CD4-positive, alpha-beta T cell treated with Interleukin-10 for 1 hour (primary cell): ENCODE data around the gene PRSS50.

Experiments used
- DNase-seq: peaks from one replicate; pipeline ENCODE4 v3.0.0-alpha.2; 2020

PRSS50 gene

DNA sequence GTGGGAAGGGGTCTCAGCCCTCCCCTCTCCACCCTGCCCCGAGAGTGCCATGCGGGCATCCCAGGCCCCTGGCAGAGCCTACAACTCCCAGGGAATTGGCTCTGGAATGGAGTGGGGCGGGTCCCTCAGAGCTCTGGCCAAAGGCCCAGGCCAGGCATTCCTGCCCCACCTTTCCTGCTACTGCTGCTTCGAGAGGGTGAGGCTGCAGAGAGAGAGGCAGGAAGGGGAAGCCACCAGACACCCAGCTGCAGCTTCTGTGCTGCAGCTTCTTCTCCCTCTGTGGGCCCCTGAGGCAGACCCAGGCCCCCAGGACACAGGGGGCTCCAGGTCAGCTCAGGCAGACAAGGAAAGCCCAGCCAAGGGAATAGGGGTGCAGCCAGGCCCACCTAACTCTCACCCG lies 26.9 kb downstream of the PRSS50 start:
- DNase-seq: no peak

DNA sequence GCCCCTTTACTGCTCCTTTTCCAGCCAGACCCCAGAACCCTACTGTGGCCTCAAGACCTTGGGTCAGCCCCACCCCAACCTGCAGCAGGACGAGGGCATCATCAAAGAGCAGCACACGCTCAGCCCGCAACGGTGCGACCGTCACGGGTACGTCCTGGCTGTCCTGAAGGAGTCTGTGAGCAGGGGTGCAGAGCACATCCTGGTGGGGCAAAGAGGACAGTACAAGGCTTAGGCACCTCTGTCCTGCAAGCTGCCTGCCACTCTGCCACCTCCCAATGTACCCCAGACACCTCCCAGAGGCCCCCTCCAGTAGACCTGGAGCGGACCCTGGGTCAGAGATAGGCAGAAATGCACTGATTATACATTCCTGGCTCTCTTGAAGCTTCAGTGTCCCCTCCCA lies 32.2 kb downstream of the PRSS50 start:
- no peak for DNase-seq

DNA sequence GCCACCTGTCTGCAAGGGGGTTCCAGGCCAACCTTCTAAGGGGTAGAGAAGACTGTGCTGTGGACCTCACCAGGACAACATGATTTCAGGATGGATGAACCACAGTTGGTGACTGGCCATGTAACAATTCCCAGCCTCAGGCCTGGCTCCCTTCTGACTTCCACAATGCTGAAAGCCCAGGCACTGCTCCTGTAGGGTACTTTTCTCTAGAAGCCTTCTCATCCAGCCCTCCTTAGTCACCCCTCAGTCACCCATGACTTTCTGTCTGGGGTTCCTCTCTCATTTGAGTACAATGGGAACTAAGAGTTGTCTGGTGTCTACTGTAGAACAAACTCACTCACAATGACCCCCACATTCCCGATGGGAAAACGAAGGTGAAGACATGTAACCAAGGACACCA lies 32.8 kb downstream of the PRSS50 start:
- no peak for DNase-seq

DNA sequence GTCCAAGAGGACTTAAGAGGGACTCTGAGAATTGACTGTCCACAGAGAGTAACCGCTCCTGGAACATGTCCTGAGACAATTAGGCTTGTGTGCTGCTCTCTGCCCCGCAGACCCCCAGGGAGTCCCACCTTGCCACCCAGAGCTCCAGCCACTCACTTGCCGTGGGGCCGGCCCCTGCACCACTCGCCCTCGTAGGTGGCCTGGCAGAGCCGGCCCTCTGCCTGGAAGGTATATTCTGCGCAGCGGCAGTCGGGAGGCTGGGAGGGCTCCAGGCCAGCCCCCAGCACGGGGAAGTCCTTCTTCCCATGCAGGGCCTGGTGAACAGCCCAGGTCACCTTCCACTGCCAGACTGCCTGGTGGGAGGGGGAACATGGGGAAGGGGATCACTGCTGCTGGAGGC lies 34.7 kb downstream of the PRSS50 start:
- no peak for DNase-seq

DNA sequence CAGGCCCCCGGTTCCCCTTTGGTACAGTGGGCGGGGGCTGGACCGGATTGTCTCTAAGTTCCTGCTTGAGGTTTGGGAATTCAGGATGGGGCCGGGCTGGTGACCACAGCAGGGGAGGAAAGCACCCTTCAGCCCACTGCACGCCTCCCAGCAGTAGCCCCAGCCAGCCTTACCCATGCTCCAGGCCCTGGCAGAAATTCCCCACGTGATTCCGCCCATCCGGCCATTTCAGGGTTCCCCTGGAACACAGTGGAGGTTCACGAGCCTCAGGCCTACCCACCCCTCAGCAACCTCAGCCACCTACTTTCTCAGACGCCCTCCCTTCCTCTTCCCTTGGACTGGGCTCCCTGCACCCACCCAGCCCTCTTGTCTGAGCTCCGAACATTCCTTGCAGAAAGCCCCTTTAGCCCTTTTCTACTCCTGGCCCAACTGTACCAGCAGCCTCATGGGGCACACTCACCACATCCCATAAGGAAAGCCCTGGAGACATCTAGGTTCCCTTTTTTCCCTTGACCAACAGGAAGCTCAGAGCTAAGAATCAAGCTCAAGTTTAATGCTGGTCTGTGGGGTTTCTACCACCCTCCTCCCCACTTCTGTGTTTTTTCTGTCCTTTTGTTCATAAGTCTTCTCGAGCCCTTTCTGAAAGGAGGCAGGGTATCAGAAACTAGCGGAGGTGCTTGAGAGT lies 35.7 kb downstream of the PRSS50 start:
- DNase-seq: no peak

DNA sequence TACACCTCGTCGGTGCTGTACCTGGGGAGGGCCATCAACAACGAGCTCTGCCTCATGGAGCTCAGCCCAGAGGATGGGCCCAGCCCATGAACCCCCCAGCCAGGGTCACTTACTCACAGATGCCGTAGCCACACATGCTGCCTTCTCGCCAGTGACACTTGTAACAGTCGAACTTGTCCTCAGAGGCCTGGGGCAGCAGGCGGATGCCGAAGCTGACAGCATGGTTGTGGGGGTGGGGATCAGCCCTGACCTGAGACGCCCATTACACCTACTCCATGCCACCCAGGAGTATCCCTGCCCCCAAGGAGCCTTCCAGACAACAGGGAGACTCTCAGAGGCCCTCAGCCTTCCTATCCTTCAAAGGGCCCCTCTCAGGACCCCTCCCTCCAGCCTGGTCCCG lies 36.3 kb downstream of the PRSS50 start:
- no peak for DNase-seq

DNA sequence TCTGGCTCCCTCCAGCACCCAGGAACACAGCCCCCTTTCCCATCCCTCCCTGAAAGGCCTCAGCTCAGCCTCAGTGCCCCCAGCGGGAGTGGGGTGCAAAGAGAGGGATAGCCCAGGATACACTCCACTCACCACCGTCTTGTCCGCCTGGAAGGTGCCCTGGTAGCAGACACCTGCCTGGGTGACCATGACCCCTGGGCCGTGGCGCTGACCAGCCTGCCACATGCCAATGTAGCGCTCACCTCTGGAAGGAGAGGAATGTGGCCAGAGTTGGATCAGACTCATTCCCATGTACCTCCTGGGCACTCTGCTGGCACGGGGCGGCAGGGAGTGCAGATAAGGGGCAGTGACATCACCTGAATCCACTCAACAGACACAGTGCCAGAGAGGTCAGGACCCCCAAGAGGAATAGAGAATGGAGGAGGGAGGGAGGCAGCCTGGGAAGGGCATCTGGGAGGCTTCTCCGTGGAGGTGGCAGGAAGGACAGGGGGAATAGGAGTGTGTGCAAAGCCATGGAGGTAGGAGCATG lies 37.3 kb downstream of the PRSS50 start:
- DNase-seq: no peak

DNA sequence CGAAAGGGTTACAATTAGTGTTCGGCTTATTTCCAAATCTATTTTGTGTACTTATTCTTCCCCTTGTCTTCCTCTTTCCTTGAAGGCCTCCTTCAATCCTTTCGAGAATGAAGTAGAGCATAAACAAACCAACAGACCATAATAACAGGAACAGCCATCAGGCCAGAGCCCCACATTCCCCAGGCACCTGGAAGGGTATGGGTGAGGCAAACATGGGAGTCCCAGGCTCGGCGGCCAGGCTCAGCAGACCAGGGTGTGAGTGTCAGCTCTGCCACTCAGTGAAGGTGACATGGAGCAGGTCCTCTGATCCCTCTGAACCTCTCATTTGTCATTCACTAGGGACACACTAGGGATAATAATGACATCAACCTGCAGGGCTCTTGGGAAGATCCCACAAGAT lies 38.0 kb downstream of the PRSS50 start:
- no peak for DNase-seq

DNA sequence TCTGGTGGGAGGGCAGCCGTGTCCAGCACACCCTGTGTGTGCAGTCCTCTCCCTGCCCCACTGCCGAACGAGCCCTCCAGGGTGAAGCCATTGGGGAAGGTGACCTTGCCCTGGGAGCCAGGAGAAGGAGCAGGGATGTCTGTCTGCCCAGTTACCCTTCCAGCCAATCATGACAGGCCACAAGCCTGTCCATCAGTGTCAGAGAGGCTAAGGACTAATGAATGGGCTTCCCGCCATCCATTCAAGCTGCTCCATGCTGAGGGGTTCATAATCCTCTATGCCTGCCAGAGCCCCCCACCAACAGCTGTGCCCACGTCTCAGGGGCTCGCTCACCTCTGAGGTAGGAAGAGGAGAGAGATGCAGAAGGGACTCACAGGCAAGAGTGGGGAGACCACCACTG lies 39.4 kb downstream of the PRSS50 start:
- DNase-seq: no peak

DNA sequence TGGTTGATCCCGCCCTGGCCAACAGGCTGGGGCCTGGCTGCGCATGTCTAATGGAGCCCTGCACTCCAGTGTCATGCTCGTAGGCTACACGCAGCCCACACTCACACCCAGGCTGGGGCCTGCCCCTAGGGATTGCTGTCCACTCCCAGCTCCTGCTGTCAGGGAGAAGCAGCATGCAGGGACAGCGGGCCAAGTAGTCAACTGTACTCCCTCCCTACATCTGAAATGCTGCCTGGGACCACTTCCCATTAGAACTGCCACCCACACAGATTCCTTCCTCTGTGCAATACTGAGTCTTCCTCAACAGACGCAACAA lies 40.3 kb downstream of the PRSS50 start:
- no peak for DNase-seq

DNA sequence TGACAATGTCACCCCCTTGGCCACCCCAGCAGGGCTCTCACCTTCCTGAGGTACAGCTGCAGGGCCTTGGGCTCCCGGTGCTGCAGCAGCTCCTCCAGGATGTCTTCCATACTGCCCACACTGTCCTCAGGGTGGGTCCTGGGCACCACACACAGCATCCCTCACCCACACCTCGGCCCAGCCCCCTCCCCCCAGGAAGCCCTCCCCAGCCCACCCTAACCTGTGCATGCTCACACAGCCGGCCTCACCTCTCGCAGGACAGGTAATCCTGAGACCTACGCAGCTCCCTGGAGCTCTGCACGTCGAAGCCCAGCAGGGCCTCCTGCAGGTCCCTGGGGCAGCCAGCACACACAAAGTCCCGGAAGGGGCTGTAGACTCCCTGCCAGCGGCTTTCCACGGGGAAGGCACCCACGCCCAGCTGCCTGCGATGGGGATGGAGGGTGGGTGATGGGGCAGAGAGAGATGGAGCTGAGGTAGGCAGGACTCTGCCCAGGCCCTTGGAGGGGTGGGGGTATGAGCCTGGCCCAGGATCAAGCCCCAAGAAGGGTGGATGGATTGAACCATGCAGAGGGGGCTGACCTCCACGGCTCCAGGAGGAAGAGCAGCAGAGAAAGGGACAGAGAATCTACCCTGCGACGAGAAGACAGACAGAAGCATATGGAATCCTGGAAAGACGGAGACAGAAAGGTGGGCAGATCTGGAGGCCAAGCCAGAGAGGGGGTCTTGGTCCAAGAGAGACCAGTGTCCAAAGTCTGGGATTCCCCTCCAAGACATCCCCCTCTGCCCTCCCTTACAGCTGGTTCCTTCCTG lies 40.9 kb downstream of the PRSS50 start:
- no peak for DNase-seq

DNA sequence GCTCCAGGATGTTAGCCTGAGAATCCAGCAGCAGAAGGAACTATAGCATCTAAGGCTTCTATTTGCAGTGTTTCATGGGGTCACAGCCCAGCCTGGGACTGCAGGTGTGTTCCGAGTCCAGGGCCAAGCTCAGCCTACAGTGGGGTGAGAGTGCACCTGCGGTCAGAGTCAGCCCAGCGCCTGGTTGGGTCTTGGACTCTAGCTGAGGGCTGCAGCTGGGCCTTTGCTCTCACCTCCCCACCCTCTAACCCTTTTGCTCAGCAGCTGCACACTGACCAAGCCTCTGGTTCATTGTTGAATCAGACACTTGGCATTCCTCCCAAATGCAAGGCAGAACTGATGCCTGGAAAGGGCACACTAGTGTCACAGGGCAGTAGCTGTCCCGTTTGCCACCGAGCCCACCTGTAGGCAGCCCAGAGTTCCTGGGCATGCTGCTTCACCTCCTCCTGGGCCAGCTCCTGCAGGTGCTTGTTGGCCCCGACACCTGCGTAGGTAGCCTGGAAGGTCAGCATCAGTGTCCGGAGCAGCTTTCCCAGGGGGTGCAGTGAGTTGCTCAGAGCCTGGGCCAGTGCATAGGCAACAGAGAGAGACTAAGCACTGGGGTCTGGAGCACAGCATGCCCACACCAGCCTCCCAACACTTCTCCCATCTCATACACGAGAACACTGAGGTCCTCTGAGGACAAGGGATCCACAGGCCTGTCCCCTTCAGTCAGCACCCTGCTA lies 41.7 kb downstream of the PRSS50 start:
- DNase-seq: no peak

DNA sequence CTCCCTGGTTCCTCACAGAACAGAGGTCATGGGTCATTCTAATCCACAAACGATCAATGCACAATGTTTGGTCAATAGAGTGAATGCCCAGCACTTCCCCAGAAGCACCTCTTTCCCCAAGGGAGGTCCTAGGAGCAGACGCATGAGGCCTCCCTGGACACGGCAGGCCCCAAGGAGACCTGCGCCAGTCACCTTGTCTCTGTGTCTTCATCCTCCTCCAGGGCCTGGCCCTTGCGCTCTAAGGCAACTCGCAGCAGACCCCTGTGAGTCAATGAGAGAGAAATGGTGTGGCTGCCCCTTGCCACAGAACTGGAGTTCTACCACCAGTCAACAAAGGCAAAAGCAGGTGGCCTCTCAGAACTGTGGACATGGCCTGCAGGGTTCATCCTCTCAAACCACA lies 42.2 kb downstream of the PRSS50 start:
- no peak for DNase-seq

DNA sequence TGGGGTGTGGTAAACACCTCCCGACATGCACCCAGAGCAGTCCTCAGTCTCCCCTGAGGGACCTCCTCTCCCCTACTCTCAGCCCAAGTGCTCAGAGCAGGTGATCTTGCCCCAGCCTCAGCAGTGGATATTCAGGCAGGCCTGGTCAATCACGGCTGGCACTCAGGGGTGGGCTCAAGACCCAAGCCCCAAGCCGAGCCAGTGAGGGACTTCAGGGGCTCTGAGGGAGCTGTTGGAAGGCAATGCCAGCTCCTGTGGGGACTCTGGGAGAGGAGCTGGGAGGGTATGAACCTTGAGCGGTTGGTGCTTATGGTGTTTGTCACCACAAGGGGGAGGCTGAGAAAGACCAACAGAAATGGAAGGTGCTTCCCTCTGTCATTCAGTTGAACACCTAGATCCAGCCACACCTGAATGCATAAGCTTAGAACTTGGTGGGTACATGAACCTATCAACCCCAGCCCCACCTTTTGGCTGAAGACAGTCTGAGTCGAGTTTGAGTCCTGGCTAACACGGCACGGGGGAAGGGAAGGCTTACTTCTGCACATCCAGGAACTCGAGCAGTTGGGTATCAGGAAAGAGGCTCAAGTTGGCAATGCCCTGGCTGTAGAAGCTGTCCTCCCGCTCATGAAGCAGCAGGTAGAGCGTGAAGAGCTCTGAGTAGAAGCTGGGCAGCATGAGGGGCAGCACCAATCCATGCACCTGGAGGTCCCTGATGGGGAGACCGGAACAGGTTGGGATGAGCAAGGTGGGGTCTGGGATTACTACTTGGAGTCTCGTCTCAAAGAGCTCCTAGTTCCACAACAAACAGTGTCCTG lies 43.4 kb downstream of the PRSS50 start:
- no peak for DNase-seq

DNA sequence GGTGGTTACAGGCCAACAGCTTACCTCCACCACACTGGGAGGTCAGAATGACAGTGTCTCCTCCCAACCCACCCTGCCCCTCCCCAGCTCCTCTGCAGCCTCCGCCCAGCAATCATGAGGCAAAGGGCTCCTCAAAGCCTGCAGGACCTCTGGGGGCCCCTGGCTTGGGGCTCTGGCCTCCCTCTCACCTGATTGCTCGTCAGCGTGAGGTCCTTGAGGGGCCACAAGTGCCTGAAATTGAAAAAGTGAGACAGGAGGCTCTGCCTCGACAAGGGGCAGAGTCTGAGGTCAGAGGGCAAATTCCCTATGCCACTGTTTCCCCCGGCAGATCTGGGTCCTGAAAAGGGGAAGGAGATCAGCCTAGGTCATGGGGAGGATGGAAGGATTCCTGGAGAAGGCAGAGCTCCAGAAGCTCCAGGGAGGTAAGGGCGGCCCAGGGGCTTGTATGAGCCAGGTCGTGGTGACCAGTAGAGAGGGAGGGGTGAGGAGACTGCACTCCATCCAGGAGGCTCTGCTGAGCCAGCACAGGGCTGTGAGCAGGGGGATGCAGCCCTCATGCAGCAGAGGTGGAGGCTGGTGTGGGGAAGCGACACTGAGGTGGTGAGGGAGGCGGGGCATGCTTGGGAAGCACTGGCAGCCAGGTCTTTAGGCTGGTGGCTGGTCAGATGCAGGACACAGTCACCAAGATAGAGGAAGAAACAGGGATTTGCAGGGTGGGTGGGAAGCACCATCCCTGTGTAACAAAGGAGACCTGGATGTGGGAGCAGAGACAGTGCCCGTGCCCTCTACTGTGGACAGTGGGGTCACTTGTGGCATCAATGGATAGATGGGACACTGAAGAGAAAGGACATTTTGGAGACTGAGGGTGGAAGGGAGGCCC lies 44.3 kb downstream of the PRSS50 start:
- DNase-seq: no peak

DNA sequence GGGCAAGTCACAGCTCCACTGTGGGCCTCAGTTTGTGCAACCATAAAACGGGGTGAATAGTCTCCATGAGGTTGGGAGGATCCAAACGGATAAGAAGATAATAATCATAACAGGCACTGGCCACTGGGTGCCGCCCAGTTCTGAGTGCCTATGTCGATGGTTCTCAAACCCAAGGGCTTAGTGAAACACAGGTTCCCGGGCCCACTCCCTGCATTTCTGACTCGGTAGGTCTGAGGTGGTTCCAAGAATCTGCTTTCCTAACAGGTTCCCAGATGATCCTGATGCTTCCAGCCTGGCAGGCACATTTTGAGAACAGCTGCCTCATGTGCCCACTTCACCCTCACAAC lies 45.3 kb downstream of the PRSS50 start:
- DNase-seq: no peak

DNA sequence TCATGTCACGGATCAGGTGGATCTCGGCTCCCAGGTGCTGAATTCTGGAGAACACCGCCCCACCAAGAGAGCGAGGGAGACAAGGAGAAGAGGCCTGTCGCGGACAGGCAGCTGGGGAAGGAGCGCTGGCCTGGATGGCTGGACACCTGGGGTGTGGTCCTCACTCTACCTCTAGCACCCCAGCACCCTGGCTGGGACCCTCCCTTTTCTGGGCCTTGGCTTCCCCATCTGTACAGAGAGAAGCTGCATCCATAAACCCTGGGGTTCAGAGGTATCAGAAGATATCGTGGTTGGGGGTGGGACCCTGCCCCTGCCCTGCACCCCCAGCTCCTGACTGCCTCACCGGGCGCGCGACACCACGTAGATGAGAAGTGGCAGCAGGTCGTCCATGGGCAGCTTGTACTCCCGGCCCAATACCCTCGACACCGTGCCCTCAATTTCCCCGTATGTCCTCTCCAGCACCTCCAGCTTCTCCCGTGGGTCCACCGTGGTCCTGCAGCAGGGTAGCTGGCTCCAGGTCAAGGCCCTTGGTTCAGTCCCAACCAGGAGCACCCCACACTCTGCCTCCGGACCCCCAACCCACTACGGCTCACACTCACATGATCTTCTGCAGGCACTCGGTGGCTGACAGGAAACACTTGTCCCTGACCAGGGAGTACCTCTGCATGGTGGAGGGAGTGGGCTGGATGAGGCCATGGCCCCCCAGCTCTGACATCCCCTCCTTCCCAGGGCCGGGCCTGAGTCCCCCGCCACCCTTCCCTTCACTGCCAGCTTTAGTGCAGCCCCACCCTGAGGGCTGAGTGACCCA lies 45.9 kb downstream of the PRSS50 start:
- no peak for DNase-seq

DNA sequence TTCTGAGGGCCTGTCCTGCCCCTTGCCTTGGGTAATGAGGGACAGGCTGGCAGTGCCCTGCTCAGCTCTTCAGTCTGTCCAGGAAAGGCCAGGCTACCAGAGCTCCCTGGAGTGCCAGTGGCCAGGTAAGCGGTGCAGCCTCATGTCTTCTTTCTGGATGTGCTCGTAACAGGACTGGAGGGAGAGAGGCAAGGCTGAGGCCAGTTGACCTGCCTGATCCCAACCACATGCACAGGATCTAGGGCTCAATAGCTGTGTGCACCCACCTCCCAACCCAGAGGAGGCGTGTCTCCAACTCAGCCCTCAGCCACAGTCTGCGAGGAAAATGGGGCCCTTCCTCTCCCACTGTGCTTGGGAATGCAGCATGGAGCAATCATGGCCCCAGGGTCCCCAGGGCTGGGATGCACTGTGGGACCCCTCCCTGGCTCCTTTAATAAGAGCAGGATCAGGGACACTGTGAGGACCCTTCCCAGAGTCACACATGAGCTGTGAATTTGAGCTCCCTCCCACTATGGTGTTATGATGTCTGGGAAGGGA lies 46.7 kb downstream of the PRSS50 start:
- DNase-seq: no peak

DNA sequence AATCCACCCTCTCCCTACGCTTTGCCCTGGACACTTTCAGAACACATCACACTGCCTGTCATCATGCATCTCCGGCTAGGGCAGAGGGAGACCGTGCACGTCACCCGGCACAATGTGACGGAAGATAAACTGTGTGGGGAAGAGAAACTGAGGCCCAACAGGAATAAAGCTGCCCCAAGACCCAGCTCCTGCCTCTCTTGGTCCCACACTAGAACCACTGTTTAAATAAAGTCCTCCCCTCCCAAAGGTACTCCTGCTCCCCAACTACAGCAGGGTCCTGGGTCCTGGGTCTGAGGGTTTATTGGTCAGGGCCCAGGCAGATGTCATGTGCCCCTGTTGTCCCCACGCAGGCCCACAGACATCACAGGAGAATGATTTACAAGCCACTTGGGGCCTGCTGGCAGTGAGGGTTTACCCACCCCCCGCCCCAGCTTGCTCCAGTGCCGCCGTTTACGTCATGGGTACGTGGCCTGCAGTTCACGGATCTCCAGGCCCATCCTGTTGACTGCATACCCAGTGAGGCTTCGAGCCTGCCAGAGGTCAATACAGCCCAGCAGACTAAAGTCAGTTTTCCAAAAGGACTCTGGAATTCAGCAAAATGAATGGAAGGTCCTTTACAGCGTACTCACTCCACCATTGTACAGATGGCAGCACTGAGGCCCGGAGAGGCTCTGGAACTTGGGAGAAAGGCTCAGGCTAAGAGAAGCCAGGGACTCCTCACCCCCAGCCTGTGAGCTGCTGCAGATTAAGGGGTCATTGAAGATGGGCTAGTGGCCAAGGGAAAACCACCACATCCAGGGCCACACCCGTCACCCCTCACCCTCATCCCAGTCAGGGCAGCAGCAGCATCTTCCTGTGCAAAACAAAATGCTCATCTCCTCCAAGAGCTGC lies 47.4 kb downstream of the PRSS50 start:
- no peak for DNase-seq
